Activated CD8-positive, alpha-beta memory T cell treated with anti-CD3 and anti-CD28 coated beads for 4 hours (primary cell): ENCODE data around the gene SAMD4A.
"Not testable (repeated sequence)": the region's sequence is repeated elsewhere in the genome, so short reads cannot be mapped to it uniquely, and the experiment has no call there.

Experiments used
- DNase-seq, 2 donors: peaks; one replicate each; pipeline ENCODE4 v3.0.0-alpha.2; 2020; ENCODE audit warnings: low read depth in 2 of 2

The SAMD4A gene

GRCh38 chr14:54593860-54594259 is 26.9 kb downstream of the SAMD4A start:
- DNase-seq, result no peak

- no peak for DNase-seq
These were observed 27.6 kb downstream of the SAMD4A start for GRCh38 chr14:54594537-54594936.

- no peak for DNase-seq
These were observed 31.0 kb downstream of the SAMD4A start for GRCh38 chr14:54597795-54598443.

GRCh38 chr14:54599966-54600716 is 33.2 kb downstream of the SAMD4A start:
- DNase-seq, result no peak

GRCh38 chr14:54600717-54601109 is 33.8 kb downstream of the SAMD4A start:
- DNase-seq, result no peak

- DNase-seq, result no peak
These were observed 36.4 kb downstream of the SAMD4A start for GRCh38 chr14:54603362-54603761.

GRCh38 chr14:54606178-54606577 is 39.2 kb downstream of the SAMD4A start:
- DNase-seq, result no peak

GRCh38 chr14:54606631-54607133 is 39.8 kb downstream of the SAMD4A start:
- no peak for DNase-seq

GRCh38 chr14:54609576-54609975 is 42.6 kb downstream of the SAMD4A start:
- DNase-seq, result no peak

- no peak for DNase-seq
These were observed 43.4 kb downstream of the SAMD4A start for GRCh38 chr14:54610051-54610977.

GRCh38 chr14:54614296-54614695 is 47.4 kb downstream of the SAMD4A start:
- no peak for DNase-seq

- no peak for DNase-seq
These were observed 50.5 kb downstream of the SAMD4A start for GRCh38 chr14:54617467-54617866.

GRCh38 chr14:54621686-54622085 is 54.8 kb downstream of the SAMD4A start:
- no peak for DNase-seq

GRCh38 chr14:54622192-54622958 is 55.4 kb downstream of the SAMD4A start:
- DNase-seq, result no peak

GRCh38 chr14:54623279-54624004 is 56.5 kb downstream of the SAMD4A start:
- DNase-seq, result no peak

GRCh38 chr14:54624005-54624358 is 57.1 kb downstream of the SAMD4A start:
- DNase-seq, result not testable (repeated sequence)

- DNase-seq, result no peak
These were observed 58.2 kb downstream of the SAMD4A start for GRCh38 chr14:54625112-54625511.

- no peak for DNase-seq
These were observed 60.3 kb downstream of the SAMD4A start for GRCh38 chr14:54627219-54627539.

- DNase-seq, result peak; percentile 11 to 15
These were observed 60.8 kb downstream of the SAMD4A start for GRCh38 chr14:54627540-54628363.

GRCh38 chr14:54629183-54629582 is 62.3 kb downstream of the SAMD4A start:
- DNase-seq, result no peak
